Measurements from ENCODE around the gene TPM3. TPM values are rescaled to one million over a fixed set of nuclear protein-coding genes. Genes with fewer than 3 reads are reported as not detected.

TPM3 gene
- total and polyA plus RNA-seq, 2 of the 8 experiments (the other 6 are each of a cell fraction or from before 2014, with no cell fraction given): 278 to 572 TPM

- Histone ChIP-seq H3K9me3 (ENCODE audit: insufficient read depth in 2 of 2, low read depth in 1 of 2, low read length in 1 of 2) (no peaks in the 10 kb centered on the region), H2AK5ac (ENCODE audit: low read depth, low read length) (no peak overlapping the region), H3K4ac (replicated peaks; ENCODE audit: insufficient read length, low read depth, low read length) (peak overlapping the region; percentile 41), H4K91ac (replicated peaks; ENCODE audit: insufficient read length, low read length) (peak overlapping the region; percentile 86), H3K23ac (ENCODE audit: insufficient read length) (no peak overlapping the region), H3K79me2 (ENCODE audit: control insufficient read depth in 1 of 2, insufficient read depth in 2 of 2, low read length in 2 of 2) (peaks cover 51 to 90% of the 10 kb centered on the region in 2 experiments), H4K5ac (ENCODE audit: insufficient read length, low read depth, low read length) (peak overlapping the region; percentile 83), H3K4me1 (replicated peaks in 1 of 4; ENCODE audit: control insufficient read depth in 3 of 4, insufficient read depth in 4 of 4, low read length in 3 of 4) (peaks cover 2 to 11% (median 3%) of the 10 kb centered on the region in 4 experiments; a peak in 5 of 7 replicates), H2BK5ac (ENCODE audit: low read depth, low read length) (peak overlapping the region; percentile 79), H2BK120ac (replicated peaks; ENCODE audit: low read depth, low read length) (no peak overlapping the region), H3K14ac (ENCODE audit: insufficient read length) (no peak overlapping the region), H3K4me3 (ENCODE audit: extremely low read depth in 1 of 4, insufficient read depth in 2 of 4, low read depth in 3 of 4, low read length in 4 of 4) (peak overlapping the region; percentile 67 to 90 (median 83)), H2BK15ac (ENCODE audit: low read length) (no peak overlapping the region), H2BK12ac (ENCODE audit: low read depth, low read length) (no peak overlapping the region), H3K9ac (replicated peaks in 1 of 4; ENCODE audit: extremely low read depth in 1 of 4, low read depth in 3 of 4, low read length in 3 of 4) (peak overlapping the region; percentile 74 to 97 (median 94)), H3K79me1 (ENCODE audit: low read depth, low read length) (peaks cover 8% of the 10 kb centered on the region), H3K56ac (replicated peaks; ENCODE audit: insufficient read length, low read depth, low read length) (peak overlapping the region; percentile 13), H2AFZ (ENCODE audit: low read length) (no peak overlapping the region), H3K4me2 (ENCODE audit: insufficient read depth in 1 of 2, low read depth in 2 of 2, low read length in 2 of 2) (peak overlapping the region; percentile 74 to 92), H4K8ac (ENCODE audit: extremely low read depth, insufficient read depth, low read length) (peak overlapping the region; percentile 95; the same call in 1 of the 2 replicates), H3K27ac (ENCODE audit: low read depth, low read length) (peak overlapping the region; percentile 92), H3K27me3 (replicated peaks in 1 of 4; ENCODE audit: control insufficient read depth in 3 of 4, extremely low read depth in 1 of 4, insufficient read depth in 3 of 4, low read length in 3 of 4) (no peaks in the 10 kb centered on the region), H3K36me3 (ENCODE audit: control insufficient read depth in 2 of 4, insufficient read depth in 4 of 4, low read length in 3 of 4) (peaks cover 10 to 38% (median 21%) of the 10 kb centered on the region in 4 experiments), H3K23me2 (ENCODE audit: low read depth, low read length) (peaks cover 5% of the 10 kb centered on the region), H3K18ac (ENCODE audit: extremely low read depth, low read length) (peak overlapping the region; percentile 78), H2BK20ac (ENCODE audit: low read length) (no peak overlapping the region), H4K20me1 (replicated peaks in 1 of 2; ENCODE audit: control insufficient read depth in 1 of 2, insufficient read depth in 2 of 2, low read length in 2 of 2) (peaks cover 7 to 9% of the 10 kb centered on the region in 2 experiments)
- FAIRE-seq (no peak), DNase-seq (ENCODE audit: low read depth in 1 of 2, low spot score in 2 of 2) (peak in 1 of 2 experiments; percentile 59)
- WGBS, 2 experiments (ENCODE audit: extremely low coverage in 1 of 2, insufficient coverage in 1 of 2, insufficient read length in 1 of 2, insufficient replicate concordance in 2 of 2, low coverage in 1 of 2, low lambda C conversion rate in 2 of 2, missing lambda C conversion rate in 1 of 2): 1% methylated on average over 6 of the region's 28 CpGs; no CpG with 5 or more reads in 1 of the 2 experiments
- ChIA-PET POLR2A (ENCODE audit: partially characterized antibody) (interaction anchor here (0.7 to 9.0 kb wide), 13 partner anchors 8 to 230 kb away, joined by 3 to 107 read pairs (median 5); partner anchors contain the start of genes CFAP141 and RPS27), CTCF (ENCODE audit: partially characterized antibody) (interaction anchor here (2.2 to 2.6 kb wide), 2 partner anchors 24 to 113 kb away, joined by 8 to 9 read pairs; no protein-coding TSS in a partner anchor)
- TF ChIP-seq SIN3A (conservative IDR thresholded peaks at IDR 0.05 in 1 of 2, IDR thresholded peaks at IDR 0.05 in 1 of 2; ENCODE audit: low read depth in 1 of 2, low read length in 2 of 2) (peak in 1 of 2 experiments; percentile 7; a peak in 1 of 4 replicates), CHD1 (IDR thresholded peaks at IDR 0.05; ENCODE audit: low read depth, low read length) (no peak), PHF8 (conservative IDR thresholded peaks at IDR 0.05; ENCODE audit: low read depth, low read length) (peak; percentile 89), SP4 (IDR thresholded peaks at IDR 0.05; ENCODE audit: low read length) (no peak), TAF1 (IDR thresholded peaks at IDR 0.05; ENCODE audit: low read depth, low read length) (0 out of 2 replicates have a peak, but pooled peaks have one; percentile 60), POLR2AphosphoS5 (IDR thresholded peaks at IDR 0.05; ENCODE audit: low read depth, low read length) (peak; percentile 68), RBBP5 (IDR thresholded peaks at IDR 0.05; ENCODE audit: borderline replicate concordance, low read depth, low read length) (0 out of 2 replicates have a peak, but pooled peaks have one; percentile 30), ASH2L (IDR thresholded peaks at IDR 0.05; ENCODE audit: low read length) (peak; percentile 48), POLR2A (IDR thresholded peaks at IDR 0.05; ENCODE audit: control extremely low read depth in 1 of 2, low read depth in 2 of 2, low read length in 2 of 2) (peak; percentile 14 to 65)
Measured at GRCh38 chr1:154221278-154222001, 29.5 kb upstream of the TPM3 start.
